ENCODE results near the gene PTPRQ.

GRCh38 chr12:80707126-80707829 is 263.2 kb downstream of the PTPRQ start, which contains the start of gene MYF6:
- no peak for TF ChIP-seq POLR2A (IDR thresholded peaks at IDR 0.05; ENCODE audit: control extremely low read depth in 1 of 2, low read depth in 2 of 2, low read length in 2 of 2)
- TF ChIP-seq MAX (IDR thresholded peaks at IDR 0.05) = no peak

Measured in H1 (cell line).